Nephron progenitor cell (in vitro differentiated cells): Measurements from ENCODE around the gene TPX2.

Source experiments
- DNase-seq: peaks from one replicate; pipeline ENCODE4 v3.0.0; 2021
- H3K27ac Mint-ChIP-seq: 2 replicates; pipeline ENCODE4 v1.8.0; 2021; ENCODE audit warnings: mild to moderate bottlenecking, moderate library complexity, mixed read lengths
- H3K27me3 Mint-ChIP-seq: 2 replicates; pipeline ENCODE4 v1.8.0; 2021; ENCODE audit warnings: mild to moderate bottlenecking, low read depth, mixed read lengths; ENCODE audit not compliant: poor library complexity
- H3K36me3 Mint-ChIP-seq: 2 replicates; pipeline ENCODE4 v1.8.0; 2021; ENCODE audit warnings: low read depth, mixed read lengths
- H3K4me1 Mint-ChIP-seq: 2 replicates; pipeline ENCODE4 v1.8.0; 2021; ENCODE audit warnings: mixed read lengths
- H3K4me3 Mint-ChIP-seq: 2 replicates; pipeline ENCODE4 v1.8.0; 2021; ENCODE audit warnings: mild to moderate bottlenecking, moderate library complexity, mixed read lengths
- H3K9me3 Mint-ChIP-seq: 2 replicates; pipeline ENCODE4 v1.8.0; 2021; ENCODE audit warnings: mild to moderate bottlenecking, moderate library complexity, mixed read lengths
- CTCF ChIP-seq: fragments of 200-600 bp; sonication (generic); IDR thresholded peaks from 2 replicates; pipeline ENCODE4 v1.5.0; 2021; ENCODE audit warnings: antibody characterized with exemption

The TPX2 gene

DNA sequence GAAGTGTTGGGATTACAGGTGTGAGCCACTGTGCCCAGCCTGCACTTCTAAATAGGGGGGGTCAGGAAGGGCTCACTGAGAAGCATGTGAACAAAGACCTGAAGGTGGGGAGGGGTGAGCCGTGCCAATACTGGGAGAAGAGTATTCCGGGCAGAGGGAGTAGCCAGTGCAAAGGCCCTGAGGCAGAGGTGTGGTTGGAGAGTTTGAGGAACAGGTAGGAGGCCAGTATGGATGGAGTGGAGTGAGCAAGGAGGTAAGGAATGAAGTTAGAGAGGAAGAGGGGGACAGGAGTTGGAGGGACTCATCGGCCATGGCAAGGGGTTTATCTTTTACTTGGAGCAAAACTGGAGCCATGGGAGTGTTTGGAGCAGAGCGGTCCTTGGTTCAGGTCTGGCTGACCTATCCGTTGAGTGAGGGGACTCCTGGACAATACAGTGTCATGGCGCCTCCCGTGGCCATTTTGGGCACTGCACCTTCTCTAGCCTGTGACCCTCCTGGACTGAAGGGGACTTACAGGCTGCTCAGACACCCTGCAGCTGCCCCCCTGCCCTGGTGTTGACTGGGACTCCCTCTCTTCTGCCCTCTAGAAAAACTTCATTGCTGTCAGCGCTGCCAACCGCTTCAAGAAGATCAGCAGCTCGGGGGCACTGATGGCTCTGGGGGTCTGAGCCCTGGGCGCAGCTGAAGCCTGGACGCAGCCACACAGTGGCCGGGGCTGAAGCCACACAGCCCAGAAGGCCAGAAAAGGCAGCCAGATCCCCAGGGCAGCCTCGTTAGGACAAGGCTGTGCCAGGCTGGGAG is 94.2 kb downstream of the TPX2 start:
- no peak overlapping the region for H3K27ac Mint-ChIP-seq
- H3K27me3 Mint-ChIP-seq, result no peaks in the 10 kb centered on the region
- no peak overlapping the region for H3K4me3 Mint-ChIP-seq
- TF ChIP-seq CTCF, result peak; percentile 91
- DNase-seq, result peak; percentile 93
- H3K36me3 Mint-ChIP-seq, result no peaks in the 10 kb centered on the region
- H3K9me3 Mint-ChIP-seq, result no peaks in the 10 kb centered on the region
- peaks cover 49% of the 10 kb centered on the region for H3K4me1 Mint-ChIP-seq

- Mint-ChIP-seq H3K4me3 (no peak overlapping the region), H3K27me3 (no peaks in the 10 kb centered on the region), H3K4me1 (peaks cover 47% of the 10 kb centered on the region), H3K36me3 (no peaks in the 10 kb centered on the region), H3K27ac (no peak overlapping the region), H3K9me3 (no peaks in the 10 kb centered on the region)
- no peak for TF ChIP-seq CTCF
- no peak for DNase-seq
Observed at GRCh38 chr20:31833931-31834521, 94.9 kb downstream of the TPX2 start.

DNA sequence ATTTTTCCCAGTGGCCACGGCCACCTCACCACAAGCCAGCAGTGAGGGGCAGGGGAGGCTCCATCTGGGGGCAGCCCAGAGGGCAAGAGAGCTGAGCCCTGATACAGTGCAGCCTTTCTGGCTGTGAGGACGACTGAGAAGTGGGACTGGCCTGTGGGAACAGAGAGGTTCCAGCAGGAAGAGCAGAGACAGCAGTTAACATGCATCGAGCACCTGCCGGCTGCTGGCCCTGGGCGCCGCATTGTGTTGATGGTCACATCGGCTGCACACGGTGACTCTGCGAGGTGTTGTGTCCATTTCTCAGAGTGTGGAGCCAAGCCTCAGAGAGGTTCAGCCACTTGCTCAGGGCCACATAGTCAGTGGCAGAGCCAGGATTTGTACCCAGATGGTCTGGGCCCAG is 96.5 kb downstream of the TPX2 start:
- TF ChIP-seq CTCF, result no peak
- H3K27ac Mint-ChIP-seq, result no peak overlapping the region
- no peak overlapping the region for H3K4me3 Mint-ChIP-seq
- no peaks in the 10 kb centered on the region for H3K36me3 Mint-ChIP-seq
- H3K4me1 Mint-ChIP-seq, result peaks cover 34% of the 10 kb centered on the region
- DNase-seq, result no peak
- H3K27me3 Mint-ChIP-seq, result no peaks in the 10 kb centered on the region
- H3K9me3 Mint-ChIP-seq, result no peaks in the 10 kb centered on the region

DNA sequence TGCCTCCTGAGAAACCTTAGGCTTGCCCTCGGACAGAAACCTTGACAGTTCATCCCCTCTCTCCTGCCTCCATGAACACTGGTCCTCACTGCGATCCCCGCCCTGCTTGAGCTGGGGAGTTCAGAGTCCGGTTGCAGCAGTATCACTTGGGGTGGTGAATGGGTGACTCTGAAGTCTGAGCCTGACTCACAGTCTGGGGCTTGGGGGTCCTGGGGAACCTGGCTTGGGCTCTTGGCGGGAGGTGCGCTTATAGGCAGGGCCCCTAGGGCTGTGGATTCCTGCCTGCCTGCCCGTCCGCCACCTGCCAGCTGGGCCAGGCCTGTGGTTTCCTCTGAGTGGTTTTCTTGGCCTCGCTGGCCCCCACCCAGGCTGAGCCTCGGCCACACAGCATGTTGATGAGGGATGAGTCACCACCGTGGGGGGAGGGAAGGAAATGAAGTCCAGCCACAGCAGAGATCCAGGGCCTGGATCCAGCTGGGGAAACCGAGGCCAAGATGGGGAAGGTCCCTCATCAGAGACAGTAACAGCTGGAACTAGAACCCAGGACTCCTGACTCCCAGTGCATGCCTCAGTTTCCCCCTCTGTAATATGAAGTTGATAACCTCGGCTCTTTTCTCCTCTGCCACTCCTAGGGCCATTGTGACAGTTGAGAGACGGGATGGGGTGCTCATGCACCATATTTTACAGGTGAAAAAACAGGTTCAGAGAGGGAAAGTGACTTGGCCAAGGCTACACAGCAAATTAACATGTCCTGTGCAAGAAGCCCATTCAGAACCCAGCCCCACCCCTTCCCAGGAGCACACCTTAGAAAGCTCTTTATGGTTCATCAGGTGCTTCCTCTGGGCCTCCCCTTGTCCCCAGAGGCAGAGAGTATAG is 97.1 kb downstream of the TPX2 start:
- H3K9me3 Mint-ChIP-seq, result no peaks in the 10 kb centered on the region
- H3K4me1 Mint-ChIP-seq, result peaks cover 40% of the 10 kb centered on the region
- H3K4me3 Mint-ChIP-seq, result no peak overlapping the region
- no peaks in the 10 kb centered on the region for H3K36me3 Mint-ChIP-seq
- DNase-seq, result no peak
- TF ChIP-seq CTCF, result no peak
- H3K27ac Mint-ChIP-seq, result no peak overlapping the region
- H3K27me3 Mint-ChIP-seq, result no peaks in the 10 kb centered on the region

DNA sequence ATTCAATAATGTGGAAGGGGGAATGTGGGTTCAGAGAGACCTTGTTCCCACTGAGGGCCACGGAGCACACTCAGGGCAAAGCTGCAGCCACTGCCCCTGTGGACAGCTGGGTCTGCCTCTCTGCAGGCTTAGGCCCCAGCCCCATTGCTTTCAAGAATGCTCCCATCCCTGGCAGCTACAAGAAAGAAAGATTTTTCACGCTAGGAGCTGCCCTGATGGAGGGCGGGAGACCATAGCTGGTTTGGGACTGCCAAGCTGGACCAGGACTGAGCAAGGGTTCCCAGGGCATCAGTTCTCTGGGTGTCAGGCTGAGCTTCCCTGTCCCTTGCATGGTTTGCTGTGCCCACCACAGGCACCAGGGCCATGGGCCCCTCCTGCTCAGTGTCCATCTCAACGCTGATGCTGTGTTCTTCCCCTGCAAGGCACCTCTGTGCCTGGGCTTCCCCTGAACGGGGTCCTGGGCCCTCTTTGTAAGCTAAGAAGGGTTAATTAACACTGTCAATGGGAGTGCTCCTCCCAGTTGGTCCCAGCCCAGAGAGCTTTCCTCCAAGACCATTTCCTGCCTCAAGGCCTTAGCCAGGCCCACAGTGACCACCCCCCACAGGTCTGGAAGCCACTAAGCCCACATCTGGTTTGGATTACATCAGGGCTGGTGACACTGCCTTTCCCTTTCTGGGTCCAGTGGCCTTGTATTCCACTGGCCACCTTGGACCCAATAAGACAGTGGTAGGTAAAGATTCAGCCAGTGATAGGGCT is 97.9 kb downstream of the TPX2 start:
- no peak overlapping the region for H3K4me3 Mint-ChIP-seq
- no peak overlapping the region for H3K27ac Mint-ChIP-seq
- no peak for DNase-seq
- H3K9me3 Mint-ChIP-seq, result no peaks in the 10 kb centered on the region
- H3K36me3 Mint-ChIP-seq, result no peaks in the 10 kb centered on the region
- no peak for TF ChIP-seq CTCF
- no peaks in the 10 kb centered on the region for H3K27me3 Mint-ChIP-seq
- H3K4me1 Mint-ChIP-seq, result peaks cover 45% of the 10 kb centered on the region
